Activated CD8-positive, alpha-beta T cell treated with anti-CD3 and anti-CD28 coated beads for 36 hours (primary cell): ENCODE data around the gene LDB2. TPM values are rescaled to one million over a fixed set of nuclear protein-coding genes. Genes with fewer than 3 reads are reported as not detected.

ENCODE experiments used
- ATAC-seq: fragments of 200-7000 bp; cut with Tn5 transposase; one replicate; pipeline ENCODE4 v1.10.0; 2021; ENCODE audit warnings: mild to moderate bottlenecking, moderate library complexity
- CTCF ChIA-PET: fragments of 350-600 bp; sonication (Branson Sonifier 250); formaldehyde crosslinking; loops from one replicate; lab custom pipeline; 2021; ENCODE audit warnings: antibody characterized with exemption; lab: Charles Lee
- POLR2A ChIA-PET: fragments of 350-600 bp; sonication (Branson Sonifier 250); formaldehyde crosslinking; loops from one replicate; lab custom pipeline; 2021; ENCODE audit warnings: antibody characterized with exemption; lab: Charles Lee
- DNase-seq: peaks from one replicate; pipeline ENCODE4 v3.0.0-alpha.2; 2020
- H3K27ac Mint-ChIP-seq: one replicate; pipeline ENCODE4 v1.8.0; 2021; ENCODE audit warnings: mild to moderate bottlenecking, mixed read lengths
- H3K27me3 Mint-ChIP-seq: one replicate; pipeline ENCODE4 v1.8.0; 2021; ENCODE audit warnings: mixed read lengths
- H3K36me3 Mint-ChIP-seq: one replicate; pipeline ENCODE4 v1.8.0; 2021; ENCODE audit warnings: low read depth, mixed read lengths
- H3K4me1 Mint-ChIP-seq: one replicate; pipeline ENCODE4 v1.8.0; 2021; ENCODE audit warnings: low read depth, mixed read lengths
- H3K4me3 Mint-ChIP-seq: one replicate; pipeline ENCODE4 v1.8.0; 2021; ENCODE audit warnings: mild to moderate bottlenecking, moderate library complexity, mixed read lengths
- H3K9me3 Mint-ChIP-seq: one replicate; pipeline ENCODE4 v1.8.0; 2021; ENCODE audit warnings: mixed read lengths
- intact Hi-C: fragments of 100-400 bp; cut with micrococcal nuclease; formaldehyde crosslinking; loops from one replicate; pipeline ENCODE4 v1.10.0; 2022
- total RNA-seq, 2 experiments: library from RNA; stranded (reverse); gene quantifications; one replicate each; pipeline ENCODE4 v1.2.3, GENCODE V29; 2021
- TF ChIP-seq, protein P1 (sequence below): fragments of 200-600 bp; IDR thresholded peaks from one replicate; pipeline ENCODE4 v1.8.0; 2022; ENCODE audit warnings: antibody characterized with exemption, mild to moderate bottlenecking

LDB2 gene
- total RNA-seq, 2 experiments from 2014 or later, result not detected

DNA sequence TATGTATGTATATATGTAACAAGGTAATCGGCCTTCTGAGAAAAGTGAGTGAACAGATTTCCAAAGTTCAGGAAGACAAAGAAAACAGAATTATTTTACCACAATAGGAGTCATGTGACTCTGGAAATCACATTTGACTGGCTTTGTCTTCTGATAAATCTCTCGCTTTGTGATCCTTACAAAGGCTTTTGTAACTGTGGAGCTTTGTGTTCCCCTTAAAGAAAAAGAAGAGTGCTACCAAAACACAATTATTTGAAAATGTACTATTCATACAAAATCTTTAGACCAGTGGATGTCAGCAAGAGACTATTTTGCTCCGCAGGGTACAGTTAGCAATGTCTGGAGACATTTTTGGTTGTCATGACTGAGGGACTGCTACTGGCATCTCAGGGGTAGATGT is 238.8 kb downstream of the LDB2 start:
- intact Hi-C loops, result no loop called here
- no peak overlapping the region for H3K27ac Mint-ChIP-seq
- DNase-seq (no peak), ATAC-seq (no peak)
- no peak overlapping the region for H3K4me3 Mint-ChIP-seq
- H3K27me3 Mint-ChIP-seq, result no peaks in the 10 kb centered on the region
- H3K4me1 Mint-ChIP-seq, result no peaks in the 10 kb centered on the region
- TF ChIP-seq, protein P1, sequence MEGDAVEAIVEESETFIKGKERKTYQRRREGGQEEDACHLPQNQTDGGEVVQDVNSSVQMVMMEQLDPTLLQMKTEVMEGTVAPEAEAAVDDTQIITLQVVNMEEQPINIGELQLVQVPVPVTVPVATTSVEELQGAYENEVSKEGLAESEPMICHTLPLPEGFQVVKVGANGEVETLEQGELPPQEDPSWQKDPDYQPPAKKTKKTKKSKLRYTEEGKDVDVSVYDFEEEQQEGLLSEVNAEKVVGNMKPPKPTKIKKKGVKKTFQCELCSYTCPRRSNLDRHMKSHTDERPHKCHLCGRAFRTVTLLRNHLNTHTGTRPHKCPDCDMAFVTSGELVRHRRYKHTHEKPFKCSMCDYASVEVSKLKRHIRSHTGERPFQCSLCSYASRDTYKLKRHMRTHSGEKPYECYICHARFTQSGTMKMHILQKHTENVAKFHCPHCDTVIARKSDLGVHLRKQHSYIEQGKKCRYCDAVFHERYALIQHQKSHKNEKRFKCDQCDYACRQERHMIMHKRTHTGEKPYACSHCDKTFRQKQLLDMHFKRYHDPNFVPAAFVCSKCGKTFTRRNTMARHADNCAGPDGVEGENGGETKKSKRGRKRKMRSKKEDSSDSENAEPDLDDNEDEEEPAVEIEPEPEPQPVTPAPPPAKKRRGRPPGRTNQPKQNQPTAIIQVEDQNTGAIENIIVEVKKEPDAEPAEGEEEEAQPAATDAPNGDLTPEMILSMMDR, result no peak
- ChIA-PET POLR2A (no interaction called here), CTCF (no interaction called here)
- H3K9me3 Mint-ChIP-seq, result no peaks in the 10 kb centered on the region
- no peaks in the 10 kb centered on the region for H3K36me3 Mint-ChIP-seq

DNA sequence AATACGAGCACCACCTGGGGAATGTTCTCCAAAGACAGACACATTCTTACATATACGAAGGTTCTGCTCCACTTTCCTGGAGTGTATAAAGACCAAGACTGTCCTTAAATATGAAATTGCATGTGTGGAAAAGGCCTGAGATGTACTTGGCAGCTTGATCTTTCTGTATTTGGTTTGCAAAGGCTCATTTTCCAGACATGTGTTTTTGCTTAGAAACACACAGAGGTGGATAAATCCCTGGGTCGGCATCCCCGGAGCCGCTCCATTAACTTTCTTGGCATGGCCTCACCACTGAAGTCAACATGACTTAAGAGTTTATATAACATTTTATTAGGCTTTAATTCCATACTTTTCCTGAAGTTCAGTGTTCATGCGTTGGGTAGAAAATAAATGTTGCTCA is 239.4 kb downstream of the LDB2 start:
- Mint-ChIP-seq H3K9me3 (no peaks in the 10 kb centered on the region), H3K4me3 (no peak overlapping the region), H3K36me3 (no peaks in the 10 kb centered on the region), H3K4me1 (no peaks in the 10 kb centered on the region), H3K27me3 (no peaks in the 10 kb centered on the region), H3K27ac (no peak overlapping the region)
- DNase-seq, result no peak
- no peak for ATAC-seq
- CTCF ChIA-PET, result no interaction called here
- POLR2A ChIA-PET, result no interaction called here
- intact Hi-C loops, result no loop called here
- TF ChIP-seq, protein P1, result no peak

DNA sequence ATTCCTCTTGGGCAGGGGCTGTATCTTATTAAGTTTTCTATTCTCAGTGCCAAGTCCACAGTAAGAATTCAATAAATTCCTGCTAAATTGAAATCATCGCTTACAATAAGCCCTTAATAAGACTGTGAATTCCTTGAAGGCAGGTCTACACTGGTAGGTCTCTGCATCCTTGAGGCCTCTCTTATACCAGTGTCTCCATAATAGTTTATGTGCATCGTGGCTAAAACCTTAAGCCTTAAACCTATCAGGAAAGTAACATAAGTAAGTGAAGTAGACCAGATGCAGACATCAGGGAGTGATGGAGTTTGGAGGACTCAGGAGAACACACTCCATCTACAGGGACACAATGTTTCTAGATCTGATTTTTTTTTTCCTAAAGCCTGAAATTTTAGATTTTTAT is 240.3 kb downstream of the LDB2 start:
- H3K4me1 Mint-ChIP-seq, result no peaks in the 10 kb centered on the region
- ATAC-seq (no peak), DNase-seq (no peak)
- H3K9me3 Mint-ChIP-seq, result no peaks in the 10 kb centered on the region
- intact Hi-C loops, result no loop called here
- no peak overlapping the region for H3K4me3 Mint-ChIP-seq
- ChIA-PET POLR2A (no interaction called here), CTCF (no interaction called here)
- TF ChIP-seq, protein P1, result no peak
- H3K27me3 Mint-ChIP-seq, result no peaks in the 10 kb centered on the region
- H3K27ac Mint-ChIP-seq, result no peak overlapping the region
- H3K36me3 Mint-ChIP-seq, result no peaks in the 10 kb centered on the region

DNA sequence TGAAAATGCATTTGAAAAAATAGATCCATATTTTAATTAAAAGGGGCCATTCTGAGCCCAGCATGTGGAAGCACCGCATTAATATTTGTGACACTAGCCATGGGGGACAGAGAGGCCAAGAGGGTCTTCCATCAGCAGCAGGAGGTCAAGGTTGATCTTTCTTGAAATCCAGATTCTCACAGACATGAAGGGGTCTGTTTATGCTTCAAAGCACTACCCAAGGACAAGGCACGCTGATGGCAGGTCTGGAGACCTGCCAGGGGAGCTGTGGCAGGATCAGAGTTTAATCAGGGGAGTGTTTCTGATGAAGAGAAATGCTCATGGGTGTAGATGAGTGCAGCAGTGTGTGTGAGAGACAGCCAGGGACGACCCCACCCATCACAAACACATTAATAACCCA is 243.3 kb downstream of the LDB2 start:
- H3K9me3 Mint-ChIP-seq, result no peaks in the 10 kb centered on the region
- DNase-seq (no peak), ATAC-seq (no peak)
- H3K4me3 Mint-ChIP-seq, result no peak overlapping the region
- H3K4me1 Mint-ChIP-seq, result no peaks in the 10 kb centered on the region
- H3K27ac Mint-ChIP-seq, result no peak overlapping the region
- no peaks in the 10 kb centered on the region for H3K27me3 Mint-ChIP-seq
- TF ChIP-seq, protein P1, result no peak
- CTCF ChIA-PET, result no interaction called here
- no peaks in the 10 kb centered on the region for H3K36me3 Mint-ChIP-seq
- POLR2A ChIA-PET, result no interaction called here
- intact Hi-C loops, result no loop called here

DNA sequence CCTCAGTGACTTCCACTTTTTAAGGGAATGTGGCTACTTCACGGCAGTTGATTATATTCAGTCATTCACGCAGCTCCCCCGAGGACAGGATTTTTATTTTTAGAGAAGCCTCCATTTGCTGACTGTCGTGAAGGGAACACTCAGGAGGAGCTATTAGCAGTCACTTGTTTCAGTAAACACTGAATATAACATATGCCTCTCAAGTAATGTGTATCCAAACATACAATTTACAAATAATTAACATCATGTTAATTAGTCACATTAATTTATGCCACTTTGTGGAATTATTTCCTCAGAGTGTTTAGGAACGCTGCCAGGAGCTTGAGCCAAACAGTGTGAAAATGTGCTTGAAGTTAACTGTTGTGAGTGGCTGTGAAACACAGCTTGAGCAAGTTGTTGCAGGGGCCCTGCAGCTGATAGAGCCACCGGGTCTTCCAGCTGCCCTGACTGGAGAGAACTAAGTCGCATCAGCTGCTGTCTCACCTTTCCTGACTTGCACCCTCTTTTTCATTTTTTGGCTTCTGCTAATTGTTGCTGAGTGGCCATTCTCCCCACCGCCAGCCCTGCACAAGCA is 245.6 kb downstream of the LDB2 start:
- no peaks in the 10 kb centered on the region for H3K9me3 Mint-ChIP-seq
- H3K36me3 Mint-ChIP-seq, result no peaks in the 10 kb centered on the region
- TF ChIP-seq, protein P1, result no peak
- intact Hi-C loops, result no loop called here
- H3K4me3 Mint-ChIP-seq, result no peak overlapping the region
- ATAC-seq (no peak), DNase-seq (no peak)
- H3K27ac Mint-ChIP-seq, result no peak overlapping the region
- ChIA-PET POLR2A (no interaction called here), CTCF (no interaction called here)
- H3K4me1 Mint-ChIP-seq, result no peaks in the 10 kb centered on the region
- no peaks in the 10 kb centered on the region for H3K27me3 Mint-ChIP-seq
